Stimulated activated CD4-positive, alpha-beta T cell treated with anti-CD3 and anti-CD28 coated beads, Interleukin-4, amount 100 ng/mL, for 4 hours (primary cell): Measurements from ENCODE around the gene RAI1.

Experiments
- DNase-seq, 2 experiments: peaks; one replicate each; pipeline ENCODE4 v3.0.0-alpha.2; 2020

RAI1 gene

DNA sequence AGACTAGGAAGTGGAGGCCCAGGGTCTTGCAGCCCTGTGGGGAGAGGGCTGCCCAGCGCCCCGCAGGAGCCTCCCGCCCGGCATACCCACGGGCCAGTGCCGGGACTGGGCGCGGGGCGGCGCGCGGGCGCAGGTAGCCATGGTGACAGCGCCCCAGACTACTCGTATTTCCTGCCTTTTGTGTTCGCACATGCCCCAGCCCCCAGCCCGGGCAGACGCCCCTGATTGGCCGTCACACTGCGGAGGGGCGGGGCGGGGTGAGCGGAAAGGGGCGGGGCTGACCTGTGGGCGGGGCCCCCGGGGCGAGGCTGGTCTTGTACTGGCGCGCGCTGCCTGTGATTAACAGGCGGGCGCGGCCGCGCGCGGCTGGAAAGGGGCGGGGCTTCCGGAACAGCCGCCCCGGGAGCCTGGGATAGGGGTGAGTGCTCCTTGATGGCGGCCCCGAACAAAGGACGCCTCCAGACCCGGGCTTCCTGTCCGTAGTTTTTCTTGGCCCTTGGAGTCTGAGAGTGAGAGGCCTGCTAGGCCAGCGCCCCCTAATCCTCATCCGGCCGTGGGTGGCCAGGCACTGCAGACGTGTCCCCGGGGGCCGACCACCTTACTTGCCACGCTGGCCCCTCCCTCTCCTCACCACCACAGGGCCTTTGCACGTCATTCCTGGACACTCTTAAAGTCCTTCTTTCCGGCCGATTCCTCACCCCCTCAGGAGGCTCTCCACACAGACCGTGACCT lies 71.0 kb downstream of the RAI1 start:
- DNase-seq, result peak; percentile 97 to 98

DNA sequence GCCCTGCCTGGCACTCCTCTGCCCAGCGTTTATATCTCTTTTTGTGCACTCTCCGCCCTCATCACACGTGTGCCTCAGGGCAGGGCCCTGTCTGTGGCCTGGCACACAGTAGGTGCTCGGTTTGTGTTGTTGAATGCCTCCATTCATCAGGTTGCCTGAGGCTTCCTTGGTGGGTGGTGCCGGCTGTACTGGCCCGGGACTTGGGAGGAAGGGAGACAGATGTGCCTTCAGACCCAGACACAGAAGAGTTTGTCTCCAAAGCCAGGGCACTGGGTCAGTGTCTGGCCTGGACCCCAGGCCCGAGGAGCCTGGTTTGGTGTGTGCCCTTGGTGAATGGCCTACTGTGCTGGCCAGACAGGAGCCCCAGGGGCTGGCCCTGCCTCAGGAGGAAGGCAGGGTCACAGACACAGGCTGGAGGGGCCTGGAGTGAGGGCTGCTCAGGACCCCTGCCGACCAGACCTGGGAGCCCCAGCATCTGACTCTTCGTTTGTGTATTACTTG lies 71.6 kb downstream of the RAI1 start:
- DNase-seq, result no peak

DNA sequence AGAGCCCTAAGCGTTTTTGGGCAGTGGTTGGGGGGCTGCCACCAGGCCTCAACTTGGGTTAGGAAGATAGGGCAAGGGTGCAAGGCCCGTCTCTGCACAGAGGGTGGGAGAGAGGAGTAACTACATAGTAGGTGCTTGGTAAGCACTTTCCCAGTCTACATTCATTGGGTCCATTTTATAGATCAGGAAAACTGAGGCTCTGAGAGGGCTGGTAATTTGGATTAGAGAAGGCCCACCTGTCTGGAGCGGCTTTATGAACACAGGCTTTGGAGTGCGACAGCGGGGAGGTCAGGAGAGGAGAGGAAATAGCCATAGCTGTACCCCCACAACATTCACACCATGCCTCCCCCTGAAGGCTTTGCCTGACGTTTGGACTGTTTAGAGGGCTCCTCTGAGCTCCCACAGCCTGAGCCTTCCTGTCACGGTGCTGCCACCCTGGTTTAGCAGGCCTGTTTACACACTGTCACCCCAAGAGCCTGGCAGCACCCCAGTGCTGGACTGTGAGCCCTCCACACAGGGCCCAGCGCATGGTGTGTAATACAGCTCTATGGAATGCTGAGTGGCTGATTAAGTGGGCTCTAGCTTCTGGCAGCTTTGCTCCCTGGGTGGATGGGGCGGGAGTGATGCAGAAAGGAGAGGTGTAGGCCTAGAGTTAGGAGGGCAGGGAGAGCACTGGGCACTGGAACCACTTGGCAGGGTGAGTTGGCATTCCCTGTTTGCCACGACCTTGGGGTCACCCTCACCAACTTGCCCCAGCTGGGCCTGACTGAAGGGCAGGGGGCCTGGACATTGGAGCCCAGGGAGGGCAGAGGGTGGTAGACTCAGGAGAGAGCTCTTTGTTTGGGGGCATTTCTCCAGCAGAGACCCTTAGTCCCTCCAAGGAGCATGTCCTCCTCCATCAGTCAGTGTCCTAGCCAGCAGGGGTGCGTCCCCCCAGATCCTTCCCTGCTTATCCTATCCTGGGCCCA lies 73.7 kb downstream of the RAI1 start:
- no peak for DNase-seq

DNA sequence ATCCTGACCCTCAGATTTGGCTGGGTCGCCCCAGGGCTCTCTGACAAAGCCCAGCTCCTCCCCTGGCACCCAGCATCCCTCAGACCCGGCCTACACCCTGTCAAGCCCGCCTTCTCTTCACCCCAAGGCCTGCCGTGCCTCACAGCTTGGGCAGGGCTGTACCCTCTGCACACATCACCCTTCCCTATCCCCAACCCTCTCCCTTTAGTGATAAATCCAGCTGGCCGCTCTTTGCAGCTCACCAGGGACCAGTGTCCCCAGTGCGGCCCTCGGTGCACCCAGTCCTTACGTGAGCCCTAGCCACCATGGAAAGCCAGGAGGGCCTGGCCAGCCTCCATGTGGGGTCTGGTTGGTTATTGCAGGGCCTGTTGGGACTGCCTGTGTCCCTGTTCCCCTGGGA lies 74.5 kb downstream of the RAI1 start:
- DNase-seq, result no peak

DNA sequence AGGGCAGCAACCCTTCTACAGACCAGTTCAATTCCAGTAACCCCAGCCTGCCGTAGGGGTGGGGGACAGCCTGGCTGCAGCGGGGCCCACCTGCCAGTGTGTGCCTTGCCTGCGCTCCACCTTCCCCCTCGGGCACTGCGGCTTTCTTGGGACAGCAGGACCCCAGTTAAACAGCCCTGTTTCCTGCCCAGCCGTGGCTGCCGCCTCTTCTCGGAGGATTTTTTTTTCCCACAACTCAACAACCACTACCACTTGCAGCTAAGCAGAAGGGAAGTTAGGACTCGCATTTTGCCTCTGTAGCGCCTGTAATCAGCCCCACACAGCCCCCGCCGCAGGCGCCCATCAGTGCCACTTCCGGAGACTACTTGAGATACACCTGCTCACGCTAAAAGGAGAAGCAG lies 76.1 kb downstream of the RAI1 start:
- peak in 1 of 2 experiments; percentile 14 for DNase-seq

DNA sequence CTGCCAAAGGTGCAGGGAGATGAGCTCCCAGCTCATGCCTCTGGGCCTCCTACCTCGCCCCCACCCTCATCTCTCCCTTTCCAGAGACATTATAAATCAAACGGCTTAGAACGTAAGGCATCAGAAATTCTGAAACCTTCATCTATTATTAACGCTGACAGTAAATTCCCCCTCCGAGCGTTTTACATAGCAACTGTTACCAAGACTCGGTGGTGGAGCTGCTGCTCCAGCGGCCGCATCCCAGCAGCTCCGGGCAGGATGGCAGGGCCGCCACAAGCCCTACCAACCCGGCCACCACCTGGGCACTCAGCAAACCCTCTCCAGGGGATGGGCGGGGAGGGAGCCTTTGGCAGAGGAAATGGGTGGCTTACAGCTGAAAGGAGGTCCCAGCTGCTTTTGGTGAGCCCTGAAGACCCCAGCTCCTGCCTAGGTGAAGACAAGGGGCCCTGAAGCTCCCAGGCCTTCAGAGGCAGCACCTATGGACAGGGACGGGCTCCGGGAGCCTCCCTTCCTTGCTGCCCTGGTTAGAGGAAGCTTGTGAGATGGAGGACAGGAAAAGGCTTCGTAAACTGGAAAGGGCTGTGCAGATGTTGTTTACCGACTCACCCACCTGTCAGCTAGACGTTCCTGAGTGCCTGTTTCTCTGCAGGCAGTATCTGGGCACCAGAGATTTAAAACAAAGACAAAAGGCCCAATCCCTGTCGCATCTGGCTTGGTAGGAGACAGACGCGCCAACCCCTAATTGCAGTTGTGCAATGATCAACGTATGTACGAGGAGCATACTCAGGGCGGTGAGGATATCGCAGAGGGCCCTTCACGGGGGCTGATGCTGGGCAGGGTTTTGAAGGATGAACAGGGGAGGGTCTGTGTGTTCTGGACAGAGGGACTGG lies 76.9 kb downstream of the RAI1 start:
- no peak for DNase-seq

DNA sequence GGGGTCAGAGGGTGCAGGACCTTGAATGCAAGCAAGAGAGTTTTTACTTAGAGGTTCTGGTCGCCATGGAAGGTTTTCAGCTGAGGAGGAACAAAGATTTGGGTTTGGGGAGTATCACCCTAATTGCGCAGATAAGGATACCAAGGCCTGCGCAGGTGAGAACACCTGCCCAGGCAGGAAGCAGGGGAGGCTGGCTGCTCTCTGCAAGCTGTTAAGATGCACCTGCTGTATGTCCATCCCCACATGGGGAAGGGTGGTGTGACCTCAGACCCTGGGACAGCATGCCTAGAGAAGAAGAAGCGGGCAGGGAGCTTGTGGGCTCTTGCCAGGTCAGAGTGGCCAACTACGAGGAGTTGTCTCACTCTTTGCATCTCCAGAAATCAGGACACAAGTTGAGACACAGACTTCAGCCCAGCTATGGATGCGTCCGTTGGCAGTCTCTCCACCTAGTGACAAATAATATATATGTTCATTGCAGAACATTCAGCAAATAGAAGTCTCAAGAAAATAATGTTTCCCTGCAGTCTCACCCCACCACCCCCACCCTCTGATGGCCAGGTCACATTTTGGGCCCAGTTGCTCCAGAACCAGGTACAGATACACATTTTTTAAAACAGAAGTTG lies 77.8 kb downstream of the RAI1 start:
- DNase-seq, result no peak

DNA sequence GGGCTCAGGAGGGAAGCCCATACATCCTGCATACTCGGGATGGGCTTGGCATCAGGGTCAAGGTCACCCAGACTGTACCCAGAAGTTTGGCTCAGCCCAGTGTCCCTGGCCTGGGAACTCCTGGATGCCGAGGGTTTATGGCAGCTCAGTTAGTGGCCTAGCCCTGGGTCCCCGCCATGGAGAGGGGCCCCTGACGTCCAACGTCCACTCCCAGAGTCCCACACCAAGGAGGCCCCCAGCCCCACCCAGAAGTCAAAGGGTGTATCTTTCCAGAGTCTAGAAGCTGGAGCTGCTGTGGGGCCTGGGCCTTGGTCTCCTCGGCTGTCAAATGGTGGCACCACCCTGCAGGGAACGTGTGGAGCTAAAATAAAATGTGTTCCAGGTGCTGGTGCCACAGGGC lies 79.1 kb downstream of the RAI1 start:
- DNase-seq, result no peak

DNA sequence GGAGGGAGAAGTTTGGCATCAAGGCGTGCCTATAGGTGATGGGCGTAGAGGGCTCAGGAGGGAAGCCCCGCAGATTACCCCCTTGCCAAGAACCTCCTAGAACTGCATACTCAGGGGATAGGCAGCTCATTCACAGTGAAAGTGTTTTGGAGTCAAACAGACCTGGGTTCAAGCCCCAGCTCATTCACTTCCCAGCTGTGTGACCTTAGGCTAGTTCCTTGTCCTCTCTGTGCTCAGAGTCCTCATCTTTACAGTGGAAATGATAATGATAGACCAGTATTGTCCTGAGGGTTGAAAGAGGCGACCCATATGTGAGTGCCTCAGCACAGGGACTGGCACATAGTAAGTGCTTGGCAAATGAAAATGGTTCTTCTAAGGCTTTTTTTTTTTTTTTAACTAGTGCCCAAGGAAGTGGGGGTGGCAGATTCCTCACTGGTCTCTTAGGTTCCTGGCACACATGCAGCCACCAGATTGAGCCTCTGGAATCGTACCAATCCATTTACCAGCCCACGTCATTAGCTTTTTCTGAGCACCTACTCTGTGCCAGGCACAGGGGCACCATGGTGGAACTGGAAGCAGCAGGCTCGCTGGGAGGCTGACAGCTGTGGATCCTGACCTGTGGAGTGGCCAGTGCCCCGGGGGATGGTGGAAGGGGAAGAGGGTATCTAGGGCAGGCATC lies 79.8 kb downstream of the RAI1 start:
- no peak for DNase-seq

DNA sequence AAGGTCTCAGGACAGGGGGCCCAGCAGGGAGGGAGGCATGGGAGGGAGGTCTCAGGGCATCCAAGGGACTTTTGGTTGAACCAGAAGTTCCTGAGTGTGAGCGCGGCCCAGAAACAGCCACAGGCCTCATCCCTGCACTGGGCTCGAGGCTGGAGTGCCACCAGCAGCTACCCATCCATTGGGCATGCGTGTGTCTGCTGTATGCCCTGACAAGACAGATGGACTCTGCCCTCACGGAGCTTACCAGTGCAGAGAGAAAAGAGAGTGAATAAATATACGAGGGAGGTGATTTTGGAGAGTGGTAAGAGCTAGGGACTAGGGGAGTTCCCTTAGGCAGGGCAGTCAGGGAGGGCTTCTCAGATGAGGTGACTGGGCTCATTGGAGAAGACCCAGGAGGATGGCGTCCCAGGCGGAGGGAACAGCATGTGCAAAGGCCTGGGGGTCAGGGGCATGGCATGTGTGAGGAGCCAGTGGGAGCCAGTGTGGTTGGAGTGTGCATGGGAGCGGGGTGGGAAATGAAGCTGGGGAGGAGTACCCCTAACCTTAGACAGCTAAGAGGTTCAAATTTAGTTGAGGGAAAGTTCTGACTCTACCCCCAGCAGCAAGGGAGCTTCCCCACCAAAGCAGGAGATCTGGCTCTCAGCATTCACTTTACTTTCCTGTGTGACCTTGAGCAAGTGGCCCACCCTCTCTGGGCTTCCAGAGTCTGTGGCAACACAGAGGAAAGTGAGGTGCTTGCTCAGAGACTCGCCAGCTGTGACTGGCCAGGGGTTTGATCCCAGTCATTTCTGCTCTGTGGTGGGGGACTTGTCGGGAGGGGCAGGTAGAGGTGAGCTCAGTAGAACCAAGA lies 80.9 kb downstream of the RAI1 start:
- no peak for DNase-seq

DNA sequence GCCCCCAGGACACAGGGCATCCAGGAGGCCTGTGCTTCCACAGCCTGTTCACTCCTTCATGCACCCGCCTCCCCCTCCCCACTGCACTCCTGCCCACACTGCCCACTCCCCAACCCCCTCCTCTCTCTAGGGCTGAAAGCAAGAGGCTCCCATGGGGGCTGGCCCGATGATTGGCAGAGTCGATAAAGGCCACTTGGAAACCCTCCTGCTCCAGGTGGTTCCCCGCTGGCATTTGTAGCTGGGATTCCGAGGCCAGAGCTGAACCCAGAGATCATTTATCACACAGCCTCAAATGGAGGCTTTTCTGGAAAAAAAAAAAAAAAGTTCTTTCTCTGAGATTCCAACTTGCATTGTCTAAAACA lies 81.5 kb downstream of the RAI1 start:
- no peak for DNase-seq

DNA sequence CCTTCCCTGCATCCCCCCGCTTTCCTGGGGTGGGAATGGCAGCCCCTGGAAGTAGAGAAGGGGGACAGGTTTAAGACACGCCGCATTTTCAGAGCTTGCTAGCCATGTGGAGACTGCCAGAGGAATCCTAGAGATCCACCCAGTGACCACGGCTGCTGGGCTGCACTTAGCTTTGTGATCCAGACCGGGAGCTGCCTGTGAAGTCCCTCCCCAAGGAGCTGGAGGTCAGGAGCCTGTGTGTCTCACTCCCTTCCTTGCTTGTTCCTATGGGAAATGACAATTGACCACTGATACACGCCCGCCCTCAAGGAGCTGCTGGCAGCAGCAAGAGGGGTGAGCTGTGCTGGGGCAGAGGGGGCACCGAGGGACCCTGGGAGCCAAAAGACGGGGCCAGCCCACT lies 81.9 kb downstream of the RAI1 start:
- no peak for DNase-seq

DNA sequence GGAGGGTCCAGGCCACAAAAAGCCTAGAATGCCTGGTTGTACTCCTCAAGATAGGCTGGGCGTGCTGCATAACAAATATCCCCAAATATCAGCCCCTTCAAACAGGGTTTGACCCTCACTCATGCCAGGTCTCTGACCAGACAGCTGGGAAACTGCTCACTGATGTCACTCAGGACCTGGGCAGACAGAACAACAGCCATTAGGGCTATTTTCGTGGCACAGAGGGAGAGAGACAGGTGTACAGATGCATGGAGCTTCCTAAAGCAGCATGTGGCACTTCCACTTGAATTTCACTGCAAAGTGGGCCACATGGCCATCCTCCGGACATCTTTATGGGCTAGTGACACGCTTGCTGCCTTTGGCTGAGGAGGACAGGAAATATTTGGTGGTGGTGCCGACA lies 82.5 kb downstream of the RAI1 start:
- DNase-seq, result no peak

DNA sequence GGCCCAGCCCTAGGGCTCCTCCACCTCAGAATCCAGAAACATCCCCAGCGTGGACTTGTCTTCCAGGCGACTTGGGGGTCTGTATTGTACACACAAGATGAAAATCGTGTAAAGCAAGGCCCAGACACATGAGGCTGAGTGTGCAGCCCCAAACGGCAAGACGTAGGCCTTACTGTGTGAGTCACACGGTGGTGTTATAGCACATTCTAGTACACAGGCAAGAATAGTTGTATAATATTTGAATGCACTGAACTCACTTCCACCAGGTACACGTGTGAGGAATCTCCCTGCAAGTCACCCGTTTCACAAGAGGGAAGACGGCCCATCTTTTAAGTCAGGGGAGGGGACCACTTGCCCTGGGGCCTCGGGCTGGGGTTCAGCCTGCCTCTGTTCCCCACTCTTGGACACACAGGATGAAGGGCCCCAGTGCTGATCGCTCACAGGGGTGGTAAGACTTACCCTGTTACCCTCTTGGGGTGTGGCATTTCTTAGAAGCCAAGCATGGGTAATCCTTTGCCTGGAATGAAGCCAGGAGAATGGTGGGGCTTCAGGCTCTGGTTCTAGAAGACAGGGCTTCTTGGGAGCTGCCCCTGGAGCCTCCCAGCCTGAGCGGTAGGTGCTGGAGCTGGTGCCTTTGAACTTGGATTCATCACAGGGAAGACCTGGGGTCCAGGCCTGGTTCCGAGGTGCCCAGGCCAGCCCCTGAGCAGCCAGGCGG lies 84.3 kb downstream of the RAI1 start:
- no peak for DNase-seq

DNA sequence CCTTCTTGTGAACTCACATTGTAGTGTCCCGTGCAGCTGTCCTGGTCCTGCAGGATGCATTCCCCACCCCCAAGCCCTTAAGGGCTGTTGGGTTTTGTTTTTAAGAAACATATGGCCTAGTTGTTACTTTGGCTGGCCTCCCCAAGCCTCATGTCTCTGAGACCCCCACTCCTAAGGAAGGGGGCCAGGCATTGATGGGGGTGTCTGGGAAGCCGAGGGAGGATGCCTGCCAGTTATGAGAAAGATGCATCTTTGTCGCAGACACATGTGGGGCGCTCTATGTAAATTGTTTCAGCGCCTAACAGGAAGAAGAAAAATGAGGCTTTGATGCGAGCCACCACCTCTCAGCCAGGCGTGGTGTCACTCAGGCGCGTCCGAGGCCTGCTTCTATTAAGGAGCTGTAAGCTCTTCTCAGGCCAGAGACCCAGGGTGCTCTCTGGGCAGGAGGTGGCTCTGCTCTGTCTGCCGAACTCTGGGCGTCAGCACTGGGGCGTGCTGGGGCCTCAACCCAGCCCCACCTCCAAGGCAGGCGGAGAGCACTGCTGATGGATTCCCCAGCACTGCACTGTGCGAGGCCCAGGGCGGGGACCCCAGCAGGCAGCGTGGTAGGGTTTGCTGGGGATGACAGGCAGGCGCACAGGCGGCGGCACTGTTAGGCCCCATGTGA lies 85.0 kb downstream of the RAI1 start:
- no peak for DNase-seq

DNA sequence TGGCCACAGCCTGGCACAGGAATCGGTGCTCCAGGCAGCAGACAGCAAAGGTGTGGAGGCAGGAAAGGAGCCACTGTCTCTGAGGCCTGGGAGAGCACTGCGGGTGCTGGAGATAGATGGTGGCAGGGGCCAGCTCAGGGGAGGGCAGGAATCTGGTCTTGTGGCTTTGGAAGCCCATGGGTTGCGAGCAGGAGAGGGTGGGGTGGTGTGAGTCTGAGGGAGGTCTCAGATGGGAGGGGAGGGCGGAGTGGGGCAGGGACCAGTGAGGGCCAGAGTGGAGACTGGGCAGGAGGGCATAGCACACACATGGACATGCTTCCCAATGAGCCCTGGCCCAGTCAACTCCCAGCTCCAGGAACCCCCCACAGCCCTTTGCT lies 85.5 kb downstream of the RAI1 start:
- DNase-seq, result no peak

DNA sequence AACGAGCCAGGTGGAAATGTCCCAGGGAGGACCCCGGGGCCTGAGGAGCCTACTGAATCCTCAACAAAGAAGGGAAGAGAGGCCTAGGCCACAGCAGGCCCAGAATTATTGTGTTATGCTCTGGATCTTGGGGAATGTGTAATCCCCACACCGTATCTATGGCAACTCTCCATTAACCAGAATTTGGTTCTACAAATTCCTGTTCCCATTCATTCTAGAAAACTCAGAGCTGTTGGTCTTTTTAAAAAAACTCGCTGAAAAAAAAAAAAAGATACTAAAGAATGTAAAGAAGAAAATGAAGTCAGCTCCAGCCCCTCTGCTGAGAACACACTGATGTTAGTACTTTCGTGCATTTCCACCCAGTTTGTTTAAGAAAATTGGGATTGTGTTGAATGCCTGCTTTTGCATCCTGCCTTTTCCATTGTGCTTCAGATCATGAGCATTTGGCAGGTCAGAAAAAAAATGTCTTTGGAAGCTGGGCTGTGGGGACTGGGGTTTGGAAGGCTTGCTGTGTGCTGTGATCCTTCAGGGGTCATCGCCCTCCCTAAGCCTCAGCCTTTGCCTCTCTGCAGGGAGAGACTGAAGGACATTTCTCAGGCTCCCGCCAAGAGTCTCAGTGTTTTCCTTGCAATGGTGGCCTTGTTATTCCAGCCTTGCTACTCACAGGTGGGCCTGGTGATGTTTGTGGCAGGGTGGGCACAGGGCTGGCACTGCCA lies 86.1 kb downstream of the RAI1 start:
- no peak for DNase-seq

DNA sequence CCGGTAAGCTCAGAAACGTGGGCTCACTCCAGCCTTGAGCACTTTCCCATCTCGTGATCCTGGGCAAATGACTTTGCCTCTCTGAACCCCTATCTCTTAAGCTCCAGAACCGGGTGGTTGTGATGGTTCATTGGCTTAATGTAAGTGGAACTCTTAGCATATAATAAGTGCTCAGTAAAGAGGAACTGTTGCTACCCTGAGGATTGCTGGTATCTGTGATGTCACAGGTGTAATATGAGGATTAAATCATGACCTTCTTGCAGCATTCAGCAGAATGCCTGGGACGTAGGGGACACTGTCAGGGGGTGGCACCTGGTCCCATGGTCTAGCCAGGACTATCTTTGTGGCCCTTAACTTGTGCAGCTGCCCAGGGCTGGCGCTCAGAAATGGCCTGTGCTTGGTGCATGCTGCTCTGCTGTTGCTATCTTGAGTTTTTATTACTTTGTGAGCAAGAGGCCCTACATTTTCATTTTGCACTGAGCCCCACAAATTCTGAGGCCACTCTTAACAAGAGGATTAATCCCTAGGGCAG lies 86.7 kb downstream of the RAI1 start:
- DNase-seq, result no peak
